Stimulated activated CD8-positive, alpha-beta memory T cell treated with anti-CD3 and anti-CD28 coated beads, Interleukin-12 subunit alpha, Interleukin-12 subunit beta, amount 100 ng/mL, for 4 hours (primary cell): Measurements from ENCODE around the gene CPT1C.
"Not testable (repeated sequence)": the region's sequence is repeated elsewhere in the genome, so short reads cannot be mapped to it uniquely, and the experiment has no call there.

Source experiments
- DNase-seq: peaks from one replicate; pipeline ENCODE4 v3.0.0-alpha.2; 2020; ENCODE audit warnings: low read depth

Gene CPT1C

GRCh38 chr19:49705919-49706318, 15.0 kb downstream of the CPT1C start:
- DNase-seq, result no peak

GRCh38 chr19:49710372-49710951, 19.5 kb downstream of the CPT1C start:
- no peak for DNase-seq

GRCh38 chr19:49712397-49712859, 21.5 kb downstream of the CPT1C start:
- DNase-seq, result no peak

- no peak for DNase-seq
Observed at GRCh38 chr19:49713236-49713845, 22.4 kb downstream of the CPT1C start.

GRCh38 chr19:49716154-49716553, 25.2 kb downstream of the CPT1C start:
- no peak for DNase-seq

GRCh38 chr19:49718511-49718910, 27.6 kb downstream of the CPT1C start:
- DNase-seq, result no peak

- DNase-seq, result no peak
Observed at GRCh38 chr19:49718991-49719390, 28.1 kb downstream of the CPT1C start.

GRCh38 chr19:49719420-49719819, 28.5 kb downstream of the CPT1C start:
- not testable (repeated sequence) for DNase-seq

- DNase-seq, result no peak
Observed at GRCh38 chr19:49727217-49728030, 36.5 kb downstream of the CPT1C start.

- no peak for DNase-seq
Observed at GRCh38 chr19:49730166-49730565, 39.2 kb downstream of the CPT1C start.

- DNase-seq, result no peak
Observed at GRCh38 chr19:49738268-49738667, 47.4 kb downstream of the CPT1C start.

GRCh38 chr19:49739098-49739497, 48.2 kb downstream of the CPT1C start:
- DNase-seq, result no peak

- DNase-seq, result no peak
Observed at GRCh38 chr19:49739933-49740332, 49.0 kb downstream of the CPT1C start.

- DNase-seq, result no peak
Observed at GRCh38 chr19:49741210-49741844, 50.4 kb downstream of the CPT1C start.

GRCh38 chr19:49744946-49745381, 54.0 kb downstream of the CPT1C start:
- no peak for DNase-seq

- peak; percentile 11 for DNase-seq
Observed at GRCh38 chr19:49746206-49746958, 55.5 kb downstream of the CPT1C start.

GRCh38 chr19:49749055-49749716, 58.3 kb downstream of the CPT1C start:
- no peak for DNase-seq

- DNase-seq, result no peak
Observed at GRCh38 chr19:49749771-49750170, 58.9 kb downstream of the CPT1C start.

GRCh38 chr19:49752701-49753100, 61.8 kb downstream of the CPT1C start:
- DNase-seq, result no peak

- no peak for DNase-seq
Observed at GRCh38 chr19:49755956-49756355, 65.0 kb downstream of the CPT1C start.

GRCh38 chr19:49758292-49758691, 67.4 kb downstream of the CPT1C start:
- DNase-seq, result no peak
